Peyer's patch (tissue), 4 donors: Measurements from ENCODE around the gene CD101. TPM values are rescaled to one million over a fixed set of nuclear protein-coding genes. Genes with fewer than 3 reads are reported as not detected.

ENCODE experiments used
- DNase-seq, 3 donors: peaks; one replicate each; pipeline ENCODE4 v3.0.0-alpha.2; 2017 to 2019
- H3K27ac ChIP-seq, 4 donors: fragments of 200-600 bp; sonication (generic); one replicate each; pipeline ENCODE4 v1.5.1; 2016 to 2019
- H3K27me3 ChIP-seq, 2 donors: fragments of 200-600 bp; sonication (generic); one replicate each; pipeline ENCODE4 v1.5.1; 2019
- H3K36me3 ChIP-seq, 3 donors: fragments of 200-600 bp; sonication (generic); one replicate each; pipeline ENCODE4 v1.5.1; 2016 to 2019
- H3K4me1 ChIP-seq, 4 donors: fragments of 200-600 bp; sonication (generic); one replicate each; pipeline ENCODE4 v1.5.1; 2016 to 2019
- H3K4me3 ChIP-seq, 4 donors: fragments of 200-600 bp; sonication (generic); 1 replicate in 3 of 4; 2 replicates in 1 of 4; pipeline ENCODE4 v1.5.1; 2016 to 2019; ENCODE audit warnings: mild to moderate bottlenecking in 1 of 4
- H3K9me3 ChIP-seq, 4 donors: fragments of 200-600 bp; sonication (generic); one replicate each; pipeline ENCODE4 v1.5.1; 2016 to 2019; ENCODE audit warnings: mild to moderate bottlenecking in 1 of 4
- POLR2A ChIP-seq, 2 donors: fragments of 450-650 bp; IDR thresholded peaks; one replicate each; pipeline ENCODE4 v1.5.1; 2017; ENCODE audit warnings: antibody characterized with exemption in 2 of 2, mild to moderate bottlenecking in 2 of 2, moderate library complexity in 2 of 2
- total RNA-seq, 4 donors: library from RNA; depleted of rRNA; stranded (reverse); fragments of >200 nt; gene quantifications; one replicate each; pipeline ENCODE4 v1.1.0, GENCODE V29; 2016
- TF ChIP-seq, protein P1 (sequence below), 6 experiments: fragments of 450-650 bp in 4 of 6; fragments of 200-600 bp in 2 of 6; sonication (generic) in 1 of 6; IDR thresholded peaks; one replicate each; pipeline ENCODE4 v1.5.1; 2017 to 2019; ENCODE audit warnings: antibody characterized with exemption in 6 of 6, mild to moderate bottlenecking in 3 of 6, moderate library complexity in 1 of 6

Gene CD101
- total RNA-seq, 4 donors from 2014 or later: 0.85 to 12.4 (median 3.5) TPM

DNA sequence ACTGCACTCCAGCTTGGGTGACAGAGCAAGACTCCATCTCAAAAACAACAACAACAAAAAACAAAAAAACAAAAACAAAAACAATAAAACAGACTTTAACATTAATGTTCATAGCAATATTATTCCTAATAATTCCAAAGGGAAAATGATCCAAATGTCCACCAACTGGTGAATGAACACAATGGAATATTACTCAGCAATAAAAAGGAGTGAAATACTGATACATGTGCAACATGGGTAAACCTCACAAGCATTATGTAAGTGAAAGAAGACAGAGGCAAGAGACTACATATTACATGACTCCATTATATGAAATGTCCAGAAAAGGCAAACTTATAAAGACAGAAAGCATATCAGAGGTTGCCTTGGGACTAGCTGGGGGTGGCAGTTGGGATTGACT is 52.5 kb downstream of the CD101 start:
- Histone ChIP-seq H3K27ac (no peak overlapping the region), H3K4me3 (no peak overlapping the region), H3K9me3 (no peaks in the 10 kb centered on the region), H3K36me3 (no peaks in the 10 kb centered on the region), H3K27me3 (no peaks in the 10 kb centered on the region), H3K4me1 (peaks cover 0 to 7% (median 0%) of the 10 kb centered on the region in 4 donors)
- DNase-seq: no peak
- TF ChIP-seq, protein P1, sequence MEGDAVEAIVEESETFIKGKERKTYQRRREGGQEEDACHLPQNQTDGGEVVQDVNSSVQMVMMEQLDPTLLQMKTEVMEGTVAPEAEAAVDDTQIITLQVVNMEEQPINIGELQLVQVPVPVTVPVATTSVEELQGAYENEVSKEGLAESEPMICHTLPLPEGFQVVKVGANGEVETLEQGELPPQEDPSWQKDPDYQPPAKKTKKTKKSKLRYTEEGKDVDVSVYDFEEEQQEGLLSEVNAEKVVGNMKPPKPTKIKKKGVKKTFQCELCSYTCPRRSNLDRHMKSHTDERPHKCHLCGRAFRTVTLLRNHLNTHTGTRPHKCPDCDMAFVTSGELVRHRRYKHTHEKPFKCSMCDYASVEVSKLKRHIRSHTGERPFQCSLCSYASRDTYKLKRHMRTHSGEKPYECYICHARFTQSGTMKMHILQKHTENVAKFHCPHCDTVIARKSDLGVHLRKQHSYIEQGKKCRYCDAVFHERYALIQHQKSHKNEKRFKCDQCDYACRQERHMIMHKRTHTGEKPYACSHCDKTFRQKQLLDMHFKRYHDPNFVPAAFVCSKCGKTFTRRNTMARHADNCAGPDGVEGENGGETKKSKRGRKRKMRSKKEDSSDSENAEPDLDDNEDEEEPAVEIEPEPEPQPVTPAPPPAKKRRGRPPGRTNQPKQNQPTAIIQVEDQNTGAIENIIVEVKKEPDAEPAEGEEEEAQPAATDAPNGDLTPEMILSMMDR (IDR thresholded peaks at IDR 0.05): no peak
- no peak for TF ChIP-seq POLR2A (IDR thresholded peaks at IDR 0.05)

DNA sequence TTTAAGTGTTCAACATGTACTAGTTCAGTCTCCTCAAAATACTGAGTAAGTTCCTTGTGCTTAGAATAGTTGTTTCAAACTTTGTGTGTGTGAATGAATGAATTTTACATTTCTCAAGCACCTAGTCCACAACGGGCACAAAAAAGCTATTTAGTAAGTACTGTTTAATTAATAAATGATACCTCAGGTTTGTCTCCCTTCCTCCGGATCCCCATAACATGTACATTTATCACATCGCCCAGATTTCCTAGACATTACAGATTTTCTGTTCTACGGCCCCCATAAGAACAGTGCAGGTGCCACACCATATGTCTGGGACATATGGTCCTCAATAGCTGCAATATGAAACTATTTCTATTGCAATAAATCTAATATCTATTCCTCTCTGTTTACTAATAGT is 57.2 kb downstream of the CD101 start:
- peak overlapping the region; percentile 85 to 91 (median 86) for H3K27ac ChIP-seq
- H3K9me3 ChIP-seq: no peaks in the 10 kb centered on the region
- DNase-seq: no peak
- no peaks in the 10 kb centered on the region for H3K27me3 ChIP-seq
- TF ChIP-seq, protein P1 (IDR thresholded peaks at IDR 0.05): no peak
- no peak for TF ChIP-seq POLR2A (IDR thresholded peaks at IDR 0.05)
- H3K4me3 ChIP-seq: peak overlapping the region in 3 of 4 donors; percentile 72 to 82 (median 77)
- H3K4me1 ChIP-seq: peaks cover 0 to 7% (median 0%) of the 10 kb centered on the region in 4 donors
- no peaks in the 10 kb centered on the region for H3K36me3 ChIP-seq

DNA sequence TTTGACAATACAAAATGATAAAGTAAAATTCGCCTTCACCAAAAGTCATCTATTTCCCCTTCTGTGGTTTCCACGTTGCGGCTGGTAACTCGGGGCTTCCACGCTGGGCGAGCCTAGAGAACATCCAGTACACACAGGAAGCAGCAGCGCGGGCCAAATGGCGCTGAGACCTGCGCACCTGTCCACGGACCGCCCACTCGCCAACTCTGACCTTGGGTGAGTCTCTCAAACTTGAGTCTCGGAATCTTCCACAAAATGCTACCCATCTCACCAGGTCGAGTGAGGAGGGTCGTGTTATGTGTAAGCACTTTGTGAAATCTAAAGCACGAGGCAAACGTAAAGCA is 57.7 kb downstream of the CD101 start:
- DNase-seq: peak; percentile 83 to 92 (median 88)
- H3K36me3 ChIP-seq: no peaks in the 10 kb centered on the region
- H3K4me3 ChIP-seq: peak overlapping the region; percentile 64 to 82 (median 74)
- peak overlapping the region; percentile 85 to 91 (median 86) for H3K27ac ChIP-seq
- TF ChIP-seq POLR2A (IDR thresholded peaks at IDR 0.05): no peak
- TF ChIP-seq, protein P1 (IDR thresholded peaks at IDR 0.05): no peak
- H3K27me3 ChIP-seq: no peaks in the 10 kb centered on the region
- H3K9me3 ChIP-seq: no peaks in the 10 kb centered on the region
- H3K4me1 ChIP-seq: peaks cover 0 to 7% (median 0%) of the 10 kb centered on the region in 4 donors

DNA sequence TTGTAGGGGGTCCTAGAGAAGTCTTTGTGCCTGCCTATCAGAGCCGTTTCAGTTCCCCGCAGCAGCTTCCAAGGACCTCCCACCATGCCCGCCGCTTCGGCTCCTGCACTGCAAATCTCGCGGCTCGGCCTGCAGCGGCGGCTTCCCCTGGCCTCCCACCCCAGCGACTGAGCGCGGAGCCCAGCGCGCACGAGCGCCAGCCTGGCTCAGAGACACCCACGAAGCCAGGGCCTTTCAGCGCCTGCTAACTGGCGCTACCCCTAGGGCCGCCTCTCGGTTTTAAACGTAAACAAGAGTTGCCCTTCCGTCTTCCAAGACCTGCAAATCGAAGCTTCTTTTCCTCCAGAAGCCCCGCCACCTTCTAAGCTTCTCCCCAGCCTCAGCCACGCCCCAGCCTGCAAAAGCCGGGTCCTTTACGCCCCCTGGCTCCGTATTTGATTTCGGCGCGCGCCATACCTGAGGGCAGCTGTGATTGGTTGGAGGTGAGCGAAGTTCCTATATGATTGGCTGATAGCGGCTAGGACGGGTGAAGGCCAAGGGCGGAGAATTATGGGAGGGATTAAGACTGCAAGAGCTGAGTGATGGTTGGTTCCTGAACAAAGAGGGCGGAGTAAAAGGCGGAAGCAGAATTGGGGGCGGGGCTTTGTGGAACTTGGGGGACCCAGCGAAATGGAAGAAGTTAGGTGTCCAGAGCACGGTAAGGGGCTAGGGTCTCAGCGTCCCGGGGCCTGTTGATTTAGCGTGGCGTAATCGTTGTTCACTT is 58.3 kb downstream of the CD101 start, which contains the start of gene TTF2:
TTF2 (plus strand) TSS at position 649 of the 763 bp plus-strand sequence; CDS start at position 670, 21 bp downstream.
- H3K27ac ChIP-seq: peak within 1 kb of the TSS; percentile 85 to 91 (median 86)
- DNase-seq: peak; percentile 93 to 97 (median 94)
- no peaks in the 10 kb centered on the region for H3K36me3 ChIP-seq
- H3K27me3 ChIP-seq: no peaks in the 10 kb centered on the region
- H3K4me3 ChIP-seq: peak within 1 kb of the TSS; percentile 64 to 82 (median 74)
- H3K9me3 ChIP-seq: no peaks in the 10 kb centered on the region
- H3K4me1 ChIP-seq: peaks cover 0 to 7% (median 0%) of the 10 kb centered on the region in 4 donors
- TF ChIP-seq, protein P1 (IDR thresholded peaks at IDR 0.05): peak in 4 of 6 experiments; percentile 28 to 56 (median 42)
- peak; percentile 14 to 43 for TF ChIP-seq POLR2A (IDR thresholded peaks at IDR 0.05)

DNA sequence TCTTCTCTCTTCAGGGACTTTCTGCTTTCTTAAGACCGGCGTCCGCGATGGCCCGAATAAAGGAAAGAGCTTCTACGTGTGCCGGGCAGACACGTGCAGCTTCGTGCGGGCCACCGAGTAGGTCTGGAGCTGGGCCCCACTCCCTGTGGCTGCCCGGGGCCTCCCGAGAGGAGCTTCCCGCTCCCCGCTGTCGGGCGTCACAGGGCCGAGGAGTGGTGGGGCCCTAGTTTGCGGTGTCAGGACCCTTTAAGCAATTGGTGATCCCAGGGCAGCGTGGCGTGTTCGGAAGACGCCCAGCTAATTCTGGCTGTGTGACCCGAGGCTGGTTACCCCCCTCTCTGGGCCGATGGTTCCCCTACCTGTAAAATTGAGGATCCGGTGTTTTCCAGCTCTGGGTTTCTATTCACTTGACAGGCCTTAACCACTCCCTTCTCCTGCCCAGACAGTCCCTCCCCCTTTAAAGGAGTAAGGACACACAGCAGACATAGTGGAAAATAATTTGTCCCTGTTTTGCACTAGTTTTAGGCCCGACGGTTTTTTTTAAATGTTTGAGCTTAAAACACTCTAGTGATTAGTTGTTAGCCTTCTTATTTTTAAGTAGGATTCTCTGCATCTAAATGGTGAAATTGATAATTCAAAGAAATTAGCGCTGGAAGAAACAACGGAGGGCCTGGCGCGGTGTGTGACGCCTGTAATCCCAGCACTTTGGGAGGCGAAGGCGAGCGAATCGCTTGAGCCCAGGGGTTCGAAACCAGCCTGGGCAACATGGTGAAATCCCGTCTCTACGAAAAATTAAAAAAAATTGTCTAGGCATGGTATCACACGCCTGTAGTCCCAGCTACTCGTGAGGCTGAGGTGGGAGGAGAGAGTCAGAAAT is 59.1 kb downstream of the CD101 start:
- Histone ChIP-seq H3K4me3 (peak overlapping the region; percentile 64 to 82 (median 74)), H3K4me1 (peaks cover 0 to 7% (median 0%) of the 10 kb centered on the region in 4 donors), H3K36me3 (no peaks in the 10 kb centered on the region), H3K9me3 (no peaks in the 10 kb centered on the region), H3K27ac (peak overlapping the region; percentile 59 to 91 (median 86)), H3K27me3 (no peaks in the 10 kb centered on the region)
- no peak for TF ChIP-seq POLR2A (IDR thresholded peaks at IDR 0.05)
- TF ChIP-seq, protein P1 (IDR thresholded peaks at IDR 0.05): no peak
- peak in 1 of 3 donors; percentile 24 for DNase-seq
